Uterus (tissue), 2 donors: ENCODE data around the gene NMT2.

Experiments
- CTCF ChIP-seq, 4 experiments: fragments of 200-600 bp in 2 of 4; fragments of 450-650 bp in 2 of 4; sonication (generic) in 2 of 4; IDR thresholded peaks; one replicate each; pipeline ENCODE4 v1.5.1; 2016 to 2019; ENCODE audit warnings: antibody characterized with exemption in 4 of 4, mild to moderate bottlenecking in 2 of 4, moderate library complexity in 1 of 4
- POLR2A ChIP-seq, 2 donors: fragments of 450-650 bp; IDR thresholded peaks; one replicate each; pipeline ENCODE4 v1.6.1; 2016; ENCODE audit warnings: antibody characterized with exemption in 2 of 2, mild to moderate bottlenecking in 1 of 2, moderate library complexity in 1 of 2

GRCh38 chr10:15121707-15122106 is 46.8 kb downstream of the NMT2 start:
- TF ChIP-seq CTCF (IDR thresholded peaks at IDR 0.05): no peak
- TF ChIP-seq POLR2A (IDR thresholded peaks at IDR 0.05): no peak
